OCI-LY7 (cell line): ENCODE results near the gene CTU2. TPM values are rescaled to one million over a fixed set of nuclear protein-coding genes. Genes with fewer than 3 reads are reported as not detected.

ENCODE experiments used
- BruUV-seq: library from RNA; stranded (reverse); fragments of 400-500 nt; replicated peaks from 2 replicates; lab custom pipeline; 2021; lab: Mats Ljungman, UMichigan
- CTCF ChIA-PET: fragments of 300-600 bp; sonication (Branson Sonifier 250); formaldehyde crosslinking; loops from one replicate; lab custom pipeline; 2022; ENCODE audit warnings: antibody characterized with exemption; ENCODE audit not compliant: unreplicated experiment; lab: Charles Lee
- POLR2A ChIA-PET: fragments of 300-600 bp; sonication (Branson Sonifier 250); formaldehyde crosslinking; loops from one replicate; lab custom pipeline; 2022; ENCODE audit warnings: antibody characterized with exemption; lab: Charles Lee
- DNase-seq: peaks from one replicate; pipeline ENCODE4 v3.0.0-alpha.2; 2015; ENCODE audit warnings: low spot score
- H2AFZ ChIP-seq: fragments of 200-600 bp; sonication (generic), shearing (Covaris generic); 2 replicates; pipeline ENCODE4 v1.6.1; 2014; ENCODE audit warnings: mild to moderate bottlenecking, antibody characterized with exemption, low read length, moderate library complexity
- H3K27ac ChIP-seq: fragments of 200-600 bp; sonication (generic); 2 replicates; pipeline ENCODE4 v1.5.1; 2014; ENCODE audit warnings: mixed run types, low read depth, mild to moderate bottlenecking, moderate library complexity, low read length, inconsistent platforms; ENCODE audit not compliant: poor library complexity, severe bottlenecking
- H3K36me3 ChIP-seq: fragments of 200-600 bp; sonication (generic); 2 replicates; pipeline ENCODE4 v1.6.1; 2014; ENCODE audit warnings: mild to moderate bottlenecking, antibody characterized with exemption, low read length, moderate library complexity, mixed read lengths; ENCODE audit not compliant: insufficient read depth
- H3K4me1 ChIP-seq: fragments of 200-600 bp; sonication (generic); 2 replicates; pipeline ENCODE4 v1.5.1; 2014; ENCODE audit warnings: mild to moderate bottlenecking, low read length; ENCODE audit not compliant: insufficient read depth, poor library complexity, severe bottlenecking
- H3K4me2 ChIP-seq: fragments of 200-600 bp; sonication (generic); 2 replicates; pipeline ENCODE4 v1.6.1; 2014; ENCODE audit warnings: mild to moderate bottlenecking, low read length
- H3K4me3 ChIP-seq: fragments of 200-600 bp; sonication (generic); 2 replicates; pipeline ENCODE4 v1.5.1; 2014; ENCODE audit warnings: mild to moderate bottlenecking, low read depth, low read length; ENCODE audit not compliant: poor library complexity, severe bottlenecking
- H3K79me2 ChIP-seq: fragments of 200-600 bp; sonication (generic); 2 replicates; pipeline ENCODE4 v1.6.1; 2016; ENCODE audit warnings: low read depth, mild to moderate bottlenecking, low read length, moderate library complexity, mixed read lengths; ENCODE audit not compliant: insufficient read depth
- H3K9me2 ChIP-seq: fragments of 200-600 bp; sonication (generic); 2 replicates; pipeline ENCODE4 v1.6.1; 2016; ENCODE audit warnings: mild to moderate bottlenecking, low read length, mixed read lengths; ENCODE audit not compliant: insufficient read depth
- H3K9me3 ChIP-seq: fragments of 200-600 bp; sonication (generic); 2 replicates; pipeline ENCODE4 v1.6.1; 2014; ENCODE audit warnings: mild to moderate bottlenecking, mixed run types, low read length, mixed read lengths
- H4K20me1 ChIP-seq: fragments of 200-600 bp; sonication (generic); 2 replicates; pipeline ENCODE4 v1.6.1; 2014; ENCODE audit warnings: mild to moderate bottlenecking, antibody characterized with exemption, low read length, moderate library complexity, mixed read lengths; ENCODE audit not compliant: insufficient read depth
- CTCF ChIP-seq: fragments of 200-600 bp; sonication (generic); conservative IDR thresholded peaks from 2 replicates; pipeline ENCODE4 v1.5.1; 2014; ENCODE audit warnings: mild to moderate bottlenecking, antibody characterized with exemption, low read length, moderate library complexity, mixed read lengths
- EZH2phosphoT487 ChIP-seq: fragments of 200-600 bp; sonication (generic); IDR thresholded peaks from 2 replicates; pipeline ENCODE4 v1.6.1; 2018; ENCODE audit warnings: low read depth, borderline replicate concordance, mild to moderate bottlenecking, mixed run types, antibody characterized with exemption, low read length, moderate library complexity, mixed read lengths
- intact Hi-C: fragments of 100-400 bp; cut with micrococcal nuclease; formaldehyde crosslinking; loops from one replicate; pipeline ENCODE4 v1.10.0; 2022; ENCODE audit not compliant: unreplicated experiment
- total RNA-seq, 2 experiments: library from RNA; depleted of rRNA in 1 of 2; stranded (reverse); fragments of >200 nt in 1 of 2; shearing (Covaris generic) in 1 of 2; gene quantifications; 2 replicates each; pipeline ENCODE4 v1.2.3, GENCODE V29; 2014 to 2022

Gene CTU2
- total RNA-seq, 2 experiments from 2014 or later: 21.9 to 24.4 TPM

- intact Hi-C loops: no loop called here
- peak; percentile 43 for DNase-seq
- H2AFZ ChIP-seq: no peak overlapping the region
- ChIA-PET POLR2A (no interaction called here), CTCF (no interaction called here)
- no TSS peak for BruUV-seq
- TF ChIP-seq EZH2phosphoT487: no peak
- TF ChIP-seq CTCF: peak; percentile 69
- H3K79me2 ChIP-seq: no peaks in the 10 kb centered on the region
- no peak overlapping the region for H3K27ac ChIP-seq
- H4K20me1 ChIP-seq: peaks cover 8% of the 10 kb centered on the region; the same call in 1 of the 2 replicates
- no peaks in the 10 kb centered on the region for H3K9me2 ChIP-seq
- H3K4me1 ChIP-seq: peaks cover 5% of the 10 kb centered on the region
- H3K36me3 ChIP-seq: no peaks in the 10 kb centered on the region; the same call in 1 of the 2 replicates
- no peak overlapping the region for H3K4me2 ChIP-seq
- H3K9me3 ChIP-seq: no peaks in the 10 kb centered on the region
- no peak overlapping the region for H3K4me3 ChIP-seq
These were observed 48.8 kb downstream of the CTU2 start for GRCh38 chr16:88754912-88755744.

- H2AFZ ChIP-seq: no peak overlapping the region
- POLR2A ChIA-PET: no interaction called here
- H3K36me3 ChIP-seq: no peaks in the 10 kb centered on the region; the same call in 1 of the 2 replicates
- H3K4me2 ChIP-seq: no peak overlapping the region
- no peaks in the 10 kb centered on the region for H3K79me2 ChIP-seq
- peaks cover 5% of the 10 kb centered on the region for H3K4me1 ChIP-seq
- no peak overlapping the region for H3K27ac ChIP-seq
- H3K4me3 ChIP-seq: no peak overlapping the region
- no peak for DNase-seq
- peaks cover 8% of the 10 kb centered on the region; the same call in 1 of the 2 replicates for H4K20me1 ChIP-seq
- TF ChIP-seq EZH2phosphoT487 (no peak), CTCF (no peak; the same call in none of the 2 replicates)
- no peaks in the 10 kb centered on the region for H3K9me3 ChIP-seq
- BruUV-seq: no TSS peak
- CTCF ChIA-PET: no interaction called here
- intact Hi-C loops: no loop called here
- H3K9me2 ChIP-seq: no peaks in the 10 kb centered on the region
These were observed 49.6 kb downstream of the CTU2 start for GRCh38 chr16:88755745-88756443.
